Testis (tissue), 3 donors: ENCODE measurements around the gene GALNT17. TPM values are rescaled to one million over a fixed set of nuclear protein-coding genes. Genes with fewer than 3 reads are reported as not detected.

Source experiments
- DNase-seq: peaks from one replicate; pipeline ENCODE4 v3.0.0-alpha.2; 2019
- H3K27ac ChIP-seq, 2 donors: fragments of 200-600 bp; sonication (generic); one replicate each; pipeline ENCODE4 v1.5.1; 2019
- H3K27me3 ChIP-seq: fragments of 200-600 bp; sonication (generic); one replicate; pipeline ENCODE4 v1.5.1; 2019
- H3K36me3 ChIP-seq: fragments of 200-600 bp; sonication (generic); one replicate; pipeline ENCODE4 v1.5.1; 2017; ENCODE audit warnings: low read depth; ENCODE audit errors: missing control alignments
- H3K4me1 ChIP-seq: fragments of 200-600 bp; sonication (generic); one replicate; pipeline ENCODE4 v1.5.1; 2019
- H3K4me3 ChIP-seq, 2 donors: fragments of 200-600 bp; sonication (generic); one replicate each; pipeline ENCODE4 v1.5.1; 2017 to 2019
- H3K9me3 ChIP-seq: fragments of 200-600 bp; sonication (generic); one replicate; pipeline ENCODE4 v1.5.1; 2017
- POLR2A ChIP-seq: fragments of 450-650 bp; IDR thresholded peaks from one replicate; pipeline ENCODE4 v1.6.1; 2017; ENCODE audit warnings: antibody characterized with exemption, mild to moderate bottlenecking, moderate library complexity
- WGBS, 2 donors: methylation state at CpG; one replicate each; pipeline ENCODE4 v1.1.5; 2018; 5-methylcytosine and 5-hydroxymethylcytosine counted together
- intact Hi-C: fragments of 100-400 bp; cut with DNase I; formaldehyde crosslinking; loops from one replicate; pipeline ENCODE4 v1.15.1; 2023; ENCODE audit warnings: low total_unique reads
- polyA plus RNA-seq: library from polyadenylated mRNA; stranded (reverse); fragments of 350-450 nt; fragmentation: Illumina TruSeq; extraction: RNeasy Lipid Tissue Mini Kit (QIAGEN cat#74804); gene quantifications from one replicate; pipeline ENCODE4 v1.2.3, GENCODE V29; 2014; ENCODE audit warnings: low read depth, low replicate concordance; ENCODE audit not compliant: insufficient read depth
- total RNA-seq, 2 donors: library from RNA; depleted of rRNA; stranded (reverse); fragments of >200 nt; gene quantifications; one replicate each; pipeline ENCODE4 v1.2.3, GENCODE V29; 2016
- TF ChIP-seq, protein P1 (sequence below), 3 experiments: fragments of 450-650 bp in 2 of 3; fragments of 200-600 bp in 1 of 3; sonication (generic) in 1 of 3; IDR thresholded peaks; one replicate each; pipeline ENCODE4 v1.5.1; 2016 to 2019; ENCODE audit warnings: antibody characterized with exemption in 3 of 3, mild to moderate bottlenecking in 2 of 3, moderate library complexity in 1 of 3

The GALNT17 gene
- total and polyA plus RNA-seq, 3 donors from 2014 or later: 10.9 to 39.1 (median 29.4) TPM

DNA sequence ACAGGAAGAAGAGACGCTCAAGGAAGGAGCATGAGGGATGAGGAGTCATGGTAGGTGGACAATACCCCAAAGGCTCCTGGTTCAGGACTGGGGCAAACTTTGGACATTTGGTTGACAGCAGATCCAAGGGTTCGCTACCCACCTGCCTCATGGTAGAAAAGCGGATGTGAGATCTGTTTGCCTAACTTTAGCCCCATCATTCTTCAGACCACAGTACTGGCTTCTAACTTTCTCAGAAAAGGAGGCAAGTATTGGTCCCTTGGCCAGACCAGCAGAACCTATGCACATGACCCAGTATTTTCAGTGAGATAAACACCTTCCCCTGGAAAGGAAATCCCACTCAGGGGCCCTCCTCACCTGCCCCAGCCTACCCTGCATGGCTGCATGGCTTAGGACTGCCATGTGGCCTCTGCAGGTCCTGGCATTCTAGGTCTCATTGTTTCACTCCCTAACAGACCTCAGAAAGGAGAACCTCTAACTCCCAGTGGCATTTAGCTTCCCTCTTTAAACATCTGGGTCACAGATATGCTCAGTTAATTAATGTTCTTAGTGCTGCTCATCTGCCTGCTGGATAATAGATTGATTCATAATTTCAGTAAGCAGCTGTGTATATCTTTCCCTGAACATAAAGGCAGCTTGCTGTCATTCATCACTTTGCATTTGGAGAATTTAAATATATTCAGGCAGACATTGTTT is 574.1 kb downstream of the GALNT17 start:
- 91 to 93% methylated on average over 3 of the region's 3 CpGs for WGBS, 2 donors
- Histone ChIP-seq H3K4me1 (no peaks in the 10 kb centered on the region), H3K27ac (no peak overlapping the region), H3K27me3 (no peaks in the 10 kb centered on the region), H3K36me3 (no peaks in the 10 kb centered on the region), H3K4me3 (no peak overlapping the region), H3K9me3 (no peaks in the 10 kb centered on the region)
- TF ChIP-seq, protein P1, sequence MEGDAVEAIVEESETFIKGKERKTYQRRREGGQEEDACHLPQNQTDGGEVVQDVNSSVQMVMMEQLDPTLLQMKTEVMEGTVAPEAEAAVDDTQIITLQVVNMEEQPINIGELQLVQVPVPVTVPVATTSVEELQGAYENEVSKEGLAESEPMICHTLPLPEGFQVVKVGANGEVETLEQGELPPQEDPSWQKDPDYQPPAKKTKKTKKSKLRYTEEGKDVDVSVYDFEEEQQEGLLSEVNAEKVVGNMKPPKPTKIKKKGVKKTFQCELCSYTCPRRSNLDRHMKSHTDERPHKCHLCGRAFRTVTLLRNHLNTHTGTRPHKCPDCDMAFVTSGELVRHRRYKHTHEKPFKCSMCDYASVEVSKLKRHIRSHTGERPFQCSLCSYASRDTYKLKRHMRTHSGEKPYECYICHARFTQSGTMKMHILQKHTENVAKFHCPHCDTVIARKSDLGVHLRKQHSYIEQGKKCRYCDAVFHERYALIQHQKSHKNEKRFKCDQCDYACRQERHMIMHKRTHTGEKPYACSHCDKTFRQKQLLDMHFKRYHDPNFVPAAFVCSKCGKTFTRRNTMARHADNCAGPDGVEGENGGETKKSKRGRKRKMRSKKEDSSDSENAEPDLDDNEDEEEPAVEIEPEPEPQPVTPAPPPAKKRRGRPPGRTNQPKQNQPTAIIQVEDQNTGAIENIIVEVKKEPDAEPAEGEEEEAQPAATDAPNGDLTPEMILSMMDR (IDR thresholded peaks at IDR 0.05): no peak
- DNase-seq: no peak
- intact Hi-C loops: no loop called here

- Histone ChIP-seq H3K27me3 (no peaks in the 10 kb centered on the region), H3K4me3 (no peak overlapping the region), H3K27ac (no peak overlapping the region), H3K36me3 (no peaks in the 10 kb centered on the region), H3K4me1 (no peaks in the 10 kb centered on the region), H3K9me3 (no peaks in the 10 kb centered on the region)
- intact Hi-C loops: no loop called here
- WGBS, 2 donors: 14 to 25% methylated on average over 2 of the region's 2 CpGs
- TF ChIP-seq POLR2A: no peak
- TF ChIP-seq, protein P1 (IDR thresholded peaks at IDR 0.05): no peak
- DNase-seq: no peak
Measured at GRCh38 chr7:71706597-71706975, 574.6 kb downstream of the GALNT17 start.

- H3K4me3 ChIP-seq: no peak overlapping the region
- H3K27me3 ChIP-seq: no peaks in the 10 kb centered on the region
- intact Hi-C loops: no loop called here
- H3K36me3 ChIP-seq: no peaks in the 10 kb centered on the region
- H3K4me1 ChIP-seq: no peaks in the 10 kb centered on the region
- TF ChIP-seq, protein P1 (IDR thresholded peaks at IDR 0.05): no peak
- DNase-seq: no peak
- H3K9me3 ChIP-seq: no peaks in the 10 kb centered on the region
- no peak overlapping the region for H3K27ac ChIP-seq
- 86 to 90% methylated on average over 2 of the region's 2 CpGs for WGBS, 2 donors
Measured at GRCh38 chr7:71707041-71707440, 575.1 kb downstream of the GALNT17 start.

DNA sequence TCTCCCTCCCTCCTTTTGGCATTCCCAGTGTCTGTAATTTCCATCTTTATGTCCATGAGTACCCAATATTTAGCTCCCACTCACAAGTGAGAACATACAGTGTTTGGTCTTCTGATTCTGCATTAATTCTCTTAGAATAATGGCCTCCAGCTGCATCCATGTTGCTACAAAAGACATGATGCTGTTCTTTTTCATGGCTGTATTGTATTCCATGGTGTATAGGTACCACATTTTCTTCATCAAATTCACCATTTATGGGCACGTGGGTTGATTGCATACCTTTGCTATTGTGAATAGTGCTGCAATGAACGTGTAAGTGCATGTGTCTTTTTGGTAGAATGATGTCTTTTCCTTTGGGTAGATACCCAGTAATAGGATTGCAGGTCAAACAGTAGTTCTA is 576.8 kb downstream of the GALNT17 start:
- no peak overlapping the region for H3K27ac ChIP-seq
- H3K4me3 ChIP-seq: no peak overlapping the region
- intact Hi-C loops: no loop called here
- no peaks in the 10 kb centered on the region for H3K4me1 ChIP-seq
- no peaks in the 10 kb centered on the region for H3K27me3 ChIP-seq
- no peaks in the 10 kb centered on the region for H3K9me3 ChIP-seq
- H3K36me3 ChIP-seq: no peaks in the 10 kb centered on the region
- no peak for TF ChIP-seq POLR2A
- TF ChIP-seq, protein P1 (IDR thresholded peaks at IDR 0.05): no peak
- 92 to 100% methylated on average over 2 of the region's 2 CpGs for WGBS, 2 donors
- no peak for DNase-seq

DNA sequence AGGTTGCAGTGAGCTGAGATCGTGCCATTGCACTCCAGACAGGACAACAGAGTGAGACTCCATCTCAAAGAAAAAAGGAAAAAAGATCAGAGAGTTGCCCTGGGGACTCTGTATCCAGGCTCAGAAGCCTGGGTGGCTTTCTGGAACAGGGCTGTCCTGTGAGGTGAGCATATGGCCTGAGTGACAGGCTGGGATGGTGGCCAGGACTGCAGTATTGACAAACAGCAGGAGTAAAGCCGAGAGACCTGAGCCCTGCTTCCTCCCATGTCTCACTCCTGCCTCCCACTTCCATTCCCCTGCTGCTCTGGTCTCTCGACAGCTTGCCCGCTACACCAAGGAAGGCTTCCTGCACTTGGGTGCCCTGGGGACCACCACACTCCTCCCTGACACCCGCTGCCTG is 578.5 kb downstream of the GALNT17 start:
- no peaks in the 10 kb centered on the region for H3K4me1 ChIP-seq
- no peak for DNase-seq
- no peaks in the 10 kb centered on the region for H3K27me3 ChIP-seq
- WGBS, 2 donors: 90 to 100% methylated on average over 1 to 5 of the region's 5 CpGs
- TF ChIP-seq, protein P1 (IDR thresholded peaks at IDR 0.05): no peak
- no peak for TF ChIP-seq POLR2A
- intact Hi-C loops: no loop called here
- no peak overlapping the region for H3K4me3 ChIP-seq
- H3K27ac ChIP-seq: no peak overlapping the region
- H3K36me3 ChIP-seq: no peaks in the 10 kb centered on the region
- H3K9me3 ChIP-seq: no peaks in the 10 kb centered on the region
